ENCODE measurements around the gene SYCE3.
A peak's percentile ranks its signal among the peaks of the same experiment; 100 is the strongest.

SYCE3 gene

DNA sequence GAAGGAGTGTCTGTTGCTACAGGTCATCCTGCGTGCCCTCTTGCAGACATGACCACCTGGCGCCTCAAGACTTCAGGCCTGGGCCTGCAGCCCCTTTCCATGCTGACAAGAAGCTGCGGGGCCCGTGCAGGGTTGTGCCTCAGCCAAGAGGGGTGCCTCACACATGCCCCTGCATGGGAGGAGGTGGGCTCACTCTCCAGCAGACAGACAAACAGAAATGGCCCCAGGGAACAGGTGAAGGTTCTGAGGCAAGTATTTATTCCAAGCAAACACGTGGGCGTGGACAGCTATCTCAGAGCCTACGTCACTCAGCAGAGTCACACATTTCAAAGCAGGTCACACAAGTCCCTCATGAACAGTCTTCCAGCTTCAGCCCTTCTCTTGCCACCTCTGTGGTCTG lies 5.9 kb upstream of the SYCE3 start:
- Histone ChIP-seq H3K9ac (ENCODE audit: insufficient read length, low read depth) (no peak overlapping the region), H3K27me3 (ENCODE audit: insufficient read depth, insufficient read length) (peaks cover 16% of the 10 kb centered on the region), H3K4me1 (ENCODE audit: insufficient read depth, insufficient read length) (no peaks in the 10 kb centered on the region), H3K9me3 (ENCODE audit: insufficient read depth, low read length) (no peaks in the 10 kb centered on the region), H3K36me3 (ENCODE audit: insufficient read depth, insufficient read length, low read length) (peaks cover 59% of the 10 kb centered on the region), H3K4me3 (ENCODE audit: insufficient read length, low read depth) (no peak overlapping the region)
- DNase-seq (ENCODE audit: low read depth, low spot score): no peak
- no peak for TF ChIP-seq SUZ12 (IDR thresholded peaks at IDR 0.05; ENCODE audit: extremely low read depth, insufficient read depth, insufficient read length)

DNA sequence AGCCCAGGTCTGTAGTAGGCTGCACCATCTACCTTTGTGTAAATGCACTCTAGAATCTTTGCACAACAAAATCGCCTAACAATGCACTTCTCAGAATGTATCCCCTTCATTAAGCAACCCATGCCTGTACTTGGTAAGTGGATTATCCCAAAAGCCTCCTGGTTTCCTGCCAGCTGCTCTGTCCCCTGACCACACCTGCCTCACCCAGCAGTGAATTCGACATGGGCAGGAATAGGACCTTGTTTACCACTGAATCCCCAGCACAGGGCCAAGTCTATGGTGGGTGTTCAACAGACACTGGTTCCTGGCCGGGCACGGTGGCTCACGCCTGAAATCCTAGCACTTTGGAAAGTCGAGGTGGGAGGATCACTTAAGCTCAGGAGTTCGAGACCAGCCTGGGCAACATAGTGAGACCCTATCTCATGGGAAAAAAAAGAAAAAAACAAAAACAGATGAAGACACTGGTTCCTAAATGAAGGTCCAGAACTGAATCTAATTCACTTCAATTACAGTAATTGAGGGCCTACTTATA lies 5.1 kb upstream of the SYCE3 start:
- Histone ChIP-seq H3K27me3 (ENCODE audit: insufficient read depth, insufficient read length) (peaks cover 23% of the 10 kb centered on the region), H3K9me3 (ENCODE audit: insufficient read depth, low read length) (no peaks in the 10 kb centered on the region), H3K4me1 (ENCODE audit: insufficient read depth, insufficient read length) (no peaks in the 10 kb centered on the region), H3K4me3 (ENCODE audit: insufficient read length, low read depth) (no peak overlapping the region), H3K36me3 (ENCODE audit: insufficient read depth, insufficient read length, low read length) (peaks cover 50% of the 10 kb centered on the region), H3K9ac (ENCODE audit: insufficient read length, low read depth) (no peak overlapping the region)
- no peak for DNase-seq (ENCODE audit: low read depth, low spot score)
- TF ChIP-seq SUZ12 (IDR thresholded peaks at IDR 0.05; ENCODE audit: extremely low read depth, insufficient read depth, insufficient read length) (no peak), ZNF274 (IDR thresholded peaks at IDR 0.05; ENCODE audit: low read depth, low read length) (no peak), YY1 (IDR thresholded peaks at IDR 0.05; ENCODE audit: insufficient read depth, insufficient read length) (no peak)

DNA sequence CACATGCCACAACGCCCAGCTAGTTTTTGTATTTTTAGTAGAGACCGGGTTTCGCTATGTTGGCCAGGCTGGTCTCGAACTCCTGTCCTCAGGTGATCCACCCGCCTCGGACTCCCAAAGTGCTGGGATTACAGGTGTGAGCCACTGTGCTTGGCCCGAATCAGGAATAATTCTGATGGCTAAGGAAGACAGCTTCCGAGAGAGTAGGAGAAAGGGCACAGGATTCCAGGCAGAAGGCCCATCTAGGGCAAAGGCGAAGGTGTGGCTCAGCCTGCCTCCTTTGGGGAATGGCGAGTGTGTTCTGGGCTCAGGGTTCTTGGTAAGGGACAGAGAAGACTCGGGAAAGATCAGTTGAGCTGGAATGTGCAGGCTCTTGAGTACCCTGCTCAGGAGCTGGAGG lies 1.6 kb upstream of the SYCE3 start:
- Histone ChIP-seq H3K4me1 (ENCODE audit: insufficient read depth, insufficient read length) (peaks cover 3% of the 10 kb centered on the region), H3K4me3 (ENCODE audit: insufficient read length, low read depth) (no peak overlapping the region), H3K9me3 (ENCODE audit: insufficient read depth, low read length) (no peaks in the 10 kb centered on the region), H3K36me3 (ENCODE audit: insufficient read depth, insufficient read length, low read length) (peaks cover 16% of the 10 kb centered on the region), H3K9ac (ENCODE audit: insufficient read length, low read depth) (no peak overlapping the region), H3K27me3 (ENCODE audit: insufficient read depth, insufficient read length) (peaks cover 23% of the 10 kb centered on the region)
- DNase-seq (ENCODE audit: low read depth, low spot score): no peak
- TF ChIP-seq ZNF274 (IDR thresholded peaks at IDR 0.05; ENCODE audit: low read depth, low read length): no peak

DNA sequence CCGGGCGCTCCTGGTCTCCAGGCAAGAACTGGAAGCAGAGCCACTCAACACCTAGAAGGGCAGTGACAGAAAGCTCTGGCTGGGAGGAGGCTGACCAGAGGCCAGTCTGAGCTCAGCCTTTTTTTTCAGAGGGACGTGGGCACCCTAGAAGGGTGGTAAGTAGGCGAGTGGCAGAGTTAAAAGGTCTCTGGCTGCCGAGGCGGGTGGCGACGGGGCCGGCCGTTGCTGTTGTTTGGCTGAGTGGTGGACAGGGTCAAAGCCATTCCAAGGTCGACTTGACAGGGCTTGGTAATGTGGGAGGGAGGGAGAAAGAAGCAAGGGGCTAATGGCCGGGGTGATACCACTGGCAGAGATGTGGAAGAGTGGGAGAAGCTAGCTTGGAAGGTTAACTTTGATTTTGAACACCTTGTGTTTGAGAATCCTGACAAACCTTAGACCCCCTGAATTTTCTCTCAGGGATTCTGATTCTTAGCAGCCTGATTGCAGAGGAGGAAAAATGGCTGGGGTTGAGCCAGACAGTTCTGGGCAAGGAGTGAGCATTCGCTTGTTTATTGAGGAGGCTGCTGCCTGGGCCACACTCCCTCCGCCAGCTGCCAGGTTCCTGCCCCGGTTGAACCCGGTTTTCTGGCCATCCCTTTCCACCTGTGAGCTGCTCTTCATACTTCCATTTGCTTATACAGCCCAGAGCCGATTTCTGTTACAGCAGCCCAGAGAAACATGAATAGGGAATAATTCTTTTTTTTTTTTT lies 868 bp upstream of the SYCE3 start:
- Histone ChIP-seq H3K4me3 (ENCODE audit: insufficient read length, low read depth) (peak overlapping the region; percentile 46), H3K4me1 (ENCODE audit: insufficient read depth, insufficient read length) (peaks cover 3% of the 10 kb centered on the region), H3K9ac (ENCODE audit: insufficient read length, low read depth) (peak overlapping the region; percentile 59), H3K36me3 (ENCODE audit: insufficient read depth, insufficient read length, low read length) (peaks cover 9% of the 10 kb centered on the region), H3K27me3 (ENCODE audit: insufficient read depth, insufficient read length) (peaks cover 23% of the 10 kb centered on the region), H3K9me3 (ENCODE audit: insufficient read depth, low read length) (no peaks in the 10 kb centered on the region)
- no peak for DNase-seq (ENCODE audit: low read depth, low spot score)
- TF ChIP-seq ZNF274 (IDR thresholded peaks at IDR 0.05; ENCODE audit: low read depth, low read length) (no peak), SUZ12 (IDR thresholded peaks at IDR 0.05; ENCODE audit: extremely low read depth, insufficient read depth, insufficient read length) (no peak), YY1 (IDR thresholded peaks at IDR 0.05; ENCODE audit: insufficient read depth, insufficient read length) (no peak)

DNA sequence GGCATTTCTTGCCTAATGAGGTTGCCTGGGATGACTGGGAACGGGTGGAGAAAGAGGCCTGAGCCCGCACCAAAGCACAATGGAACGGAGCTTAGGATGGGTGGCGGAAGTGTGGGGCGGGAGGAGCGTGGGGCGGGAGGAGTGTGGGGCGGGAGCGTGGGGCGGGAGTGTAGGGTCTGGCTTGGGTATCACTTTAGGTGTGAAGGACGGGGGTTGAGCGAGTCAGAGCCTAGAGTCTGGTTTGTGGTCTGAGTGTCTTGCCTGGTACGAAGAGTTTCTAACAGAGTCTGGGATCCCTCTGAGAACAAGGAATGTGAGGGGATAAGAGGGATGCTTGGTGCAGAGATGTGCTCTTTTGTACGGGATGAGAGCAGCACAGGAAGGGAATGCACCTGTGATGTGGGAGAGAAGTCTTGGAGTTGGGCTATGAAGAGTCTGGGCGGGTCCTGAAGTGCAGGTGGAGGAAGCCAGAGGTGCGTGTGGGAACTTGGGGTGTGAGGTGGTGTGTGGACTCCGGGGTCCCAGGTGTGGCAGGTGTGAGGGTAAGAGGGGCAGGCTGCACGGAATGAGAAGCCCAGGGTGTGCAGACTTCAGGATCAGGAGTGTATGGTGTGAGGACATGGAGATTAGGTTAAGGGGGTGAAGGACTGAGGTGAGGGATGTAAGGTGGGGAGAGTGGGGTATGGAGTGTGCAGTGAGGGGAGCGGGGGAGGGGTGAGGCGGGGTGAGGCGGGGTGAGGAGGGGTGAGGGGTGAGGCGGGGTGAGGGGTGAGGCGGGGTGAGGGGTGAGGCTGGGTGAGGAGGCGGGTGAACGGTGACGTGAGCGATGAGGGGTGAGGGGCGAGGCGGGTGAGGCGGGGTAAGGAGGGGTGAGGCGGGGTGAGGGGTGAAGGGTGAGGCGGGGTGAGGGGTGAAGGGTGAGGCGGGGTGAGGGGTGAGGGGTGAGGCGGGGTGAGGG lies 1.0 kb downstream of the SYCE3 start:
- TF ChIP-seq ZNF274 (IDR thresholded peaks at IDR 0.05; ENCODE audit: low read depth, low read length): no peak
- no peak for TF ChIP-seq SUZ12 (IDR thresholded peaks at IDR 0.05; ENCODE audit: extremely low read depth, insufficient read depth, insufficient read length)
- TF ChIP-seq YY1 (IDR thresholded peaks at IDR 0.05; ENCODE audit: insufficient read depth, insufficient read length): no peak
- no peaks in the 10 kb centered on the region for H3K9me3 ChIP-seq (ENCODE audit: insufficient read depth, low read length)
- no peak overlapping the region for H3K4me3 ChIP-seq (ENCODE audit: insufficient read length, low read depth)
- H3K36me3 ChIP-seq (ENCODE audit: insufficient read depth, insufficient read length, low read length): no peaks in the 10 kb centered on the region
- no peak for DNase-seq (ENCODE audit: low read depth, low spot score)
- H3K4me1 ChIP-seq (ENCODE audit: insufficient read depth, insufficient read length): peaks cover 3% of the 10 kb centered on the region
- no peak overlapping the region for H3K9ac ChIP-seq (ENCODE audit: insufficient read length, low read depth)
- H3K27me3 ChIP-seq (ENCODE audit: insufficient read depth, insufficient read length): peaks cover 23% of the 10 kb centered on the region

DNA sequence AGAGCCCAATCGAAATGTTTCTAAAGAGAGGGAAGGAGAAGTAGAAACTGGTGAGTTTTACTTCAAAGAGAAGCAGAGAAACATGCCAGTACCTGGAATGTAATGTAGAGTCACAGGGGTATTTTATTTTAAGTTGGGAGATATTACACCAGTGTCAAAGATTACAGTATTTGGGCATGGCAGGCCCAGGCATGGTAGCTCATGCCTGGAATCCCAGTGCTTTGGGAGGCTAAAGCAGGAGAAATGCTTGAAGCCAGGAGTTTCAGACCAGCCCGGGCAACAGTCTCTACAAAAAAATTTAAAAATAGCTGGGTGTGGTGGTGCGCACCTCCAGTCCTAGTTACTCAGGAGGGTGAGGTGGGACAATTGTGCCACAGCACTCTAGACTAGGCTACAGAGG lies 2.7 kb downstream of the SYCE3 start:
- Histone ChIP-seq H3K9ac (ENCODE audit: insufficient read length, low read depth) (no peak overlapping the region), H3K36me3 (ENCODE audit: insufficient read depth, insufficient read length, low read length) (no peaks in the 10 kb centered on the region), H3K9me3 (ENCODE audit: insufficient read depth, low read length) (no peaks in the 10 kb centered on the region), H3K4me3 (ENCODE audit: insufficient read length, low read depth) (no peak overlapping the region), H3K27me3 (ENCODE audit: insufficient read depth, insufficient read length) (peaks cover 21% of the 10 kb centered on the region), H3K4me1 (ENCODE audit: insufficient read depth, insufficient read length) (peaks cover 3% of the 10 kb centered on the region)
- no peak for DNase-seq (ENCODE audit: low read depth, low spot score)
- TF ChIP-seq ZNF274 (IDR thresholded peaks at IDR 0.05; ENCODE audit: low read depth, low read length): no peak
- TF ChIP-seq SUZ12 (IDR thresholded peaks at IDR 0.05; ENCODE audit: extremely low read depth, insufficient read depth, insufficient read length): no peak

DNA sequence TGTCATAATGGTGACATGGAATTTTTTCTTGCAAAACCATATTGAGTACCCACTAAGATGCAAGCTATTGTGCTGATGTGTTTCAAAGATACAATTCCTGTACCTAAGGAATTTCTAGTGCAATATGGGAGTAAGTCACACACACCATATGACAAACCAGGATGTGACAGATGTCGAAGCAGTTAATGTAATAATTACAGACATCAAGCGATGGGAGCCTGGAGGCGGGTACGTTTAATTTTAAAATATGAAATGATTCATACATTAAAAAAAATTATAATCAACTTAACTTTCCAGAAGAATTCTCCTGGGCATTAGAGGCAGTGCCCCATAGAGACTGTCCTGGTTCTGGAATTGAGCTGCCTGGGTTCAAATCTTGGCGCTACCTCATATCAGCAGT lies 6.0 kb downstream of the SYCE3 start:
- no peak for DNase-seq (ENCODE audit: low read depth, low spot score)
- H3K4me3 ChIP-seq (ENCODE audit: insufficient read length, low read depth): no peak overlapping the region
- no peaks in the 10 kb centered on the region for H3K27me3 ChIP-seq (ENCODE audit: insufficient read depth, insufficient read length)
- H3K36me3 ChIP-seq (ENCODE audit: insufficient read depth, insufficient read length, low read length): no peaks in the 10 kb centered on the region
- peaks cover 2% of the 10 kb centered on the region for H3K4me1 ChIP-seq (ENCODE audit: insufficient read depth, insufficient read length)
- H3K9me3 ChIP-seq (ENCODE audit: insufficient read depth, low read length): no peaks in the 10 kb centered on the region
- no peak for TF ChIP-seq SUZ12 (IDR thresholded peaks at IDR 0.05; ENCODE audit: extremely low read depth, insufficient read depth, insufficient read length)
- TF ChIP-seq YY1 (IDR thresholded peaks at IDR 0.05; ENCODE audit: insufficient read depth, insufficient read length): no peak
- TF ChIP-seq ZNF274 (IDR thresholded peaks at IDR 0.05; ENCODE audit: low read depth, low read length): no peak
- no peak overlapping the region for H3K9ac ChIP-seq (ENCODE audit: insufficient read length, low read depth)

All from NT2/D1 (cell line).